ENCODE results near the gene RSPH3. TPM values are rescaled to one million over a fixed set of nuclear protein-coding genes. Genes with fewer than 3 reads are reported as not detected.

The RSPH3 gene
- total and polyA plus RNA-seq, 10 of the 15 experiments (the other 5 are each of a cell fraction or from before 2014, with no cell fraction given) = 0.40 to 3.5 (median 1.4) TPM

DNA sequence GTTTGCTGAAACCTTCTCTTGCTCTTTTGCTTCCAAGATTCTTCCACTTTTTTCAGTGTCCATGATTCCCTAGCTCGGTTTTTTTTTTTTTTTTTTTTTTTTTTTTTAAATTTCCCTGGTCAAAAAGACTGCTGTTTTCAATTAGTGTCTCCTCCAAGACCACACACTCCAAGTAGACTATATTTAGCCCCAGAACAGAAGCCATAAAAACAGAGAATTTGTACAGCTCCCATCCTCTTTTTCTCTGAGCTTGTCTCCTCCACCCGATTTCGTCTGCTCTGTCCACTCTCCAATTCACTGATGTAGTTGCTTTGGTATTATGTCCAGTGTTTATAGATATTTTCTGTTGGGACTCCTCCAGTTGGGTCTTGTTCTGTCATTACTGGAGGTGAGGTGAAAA is 37.6 kb downstream of the RSPH3 start:
- Histone ChIP-seq H3K27me3 (replicated peaks in 1 of 2; ENCODE audit: control insufficient read depth in 2 of 2, insufficient read depth in 2 of 2, low read length in 1 of 2) (no peaks in the 10 kb centered on the region), H3K4me2 (ENCODE audit: control insufficient read depth, insufficient read depth) (no peak overlapping the region), H3K9me3 (replicated peaks; ENCODE audit: control insufficient read depth, insufficient read depth, low read length) (no peaks in the 10 kb centered on the region; the same call in 2 of the 3 replicates), H3K9ac (ENCODE audit: control insufficient read depth, insufficient read depth, low read length) (no peak overlapping the region), H3K79me2 (ENCODE audit: control insufficient read depth, insufficient read depth, low read length) (no peaks in the 10 kb centered on the region), H3K36me3 (ENCODE audit: control insufficient read depth in 2 of 2, insufficient read depth in 2 of 2, low read length in 1 of 2) (no peaks in the 10 kb centered on the region), H3K27ac (ENCODE audit: control insufficient read depth, insufficient read depth) (no peak overlapping the region), H3K4me3 (no peak overlapping the region), H3K4me1 (ENCODE audit: control insufficient read depth, insufficient read depth, low read length) (no peaks in the 10 kb centered on the region), H4K20me1 (ENCODE audit: control insufficient read depth, insufficient read depth) (no peaks in the 10 kb centered on the region), H2AFZ (ENCODE audit: control insufficient read depth, low read depth, low read length) (no peak overlapping the region)
- WGBS (ENCODE audit: insufficient coverage, insufficient replicate concordance, low lambda C conversion rate, missing lambda C conversion rate) = 83% methylated on average over 3 of the region's 3 CpGs
- in situ Hi-C loops (cut with MboI) = no loop called here
- POLR2A ChIA-PET = interaction anchor here (0.6 kb wide), 4 partner anchors 17 to 145 kb away, joined by 3 to 8 read pairs (median 4); no protein-coding TSS in a partner anchor
- RAD21 ChIA-PET (ENCODE audit: unreplicated experiment) = interaction anchor here (0.6 to 1.2 kb wide), 3 partner anchors 8 to 258 kb away, joined by 3 to 8 read pairs (median 4); no protein-coding TSS in a partner anchor
- FAIRE-seq (no peak), ATAC-seq (no peak), DNase-seq (ENCODE audit: low read depth, low spot score) (no peak)
- no TSS peak for BruUV-seq (replicated peaks)
- CTCF ChIA-PET = interaction anchor here (1.5 to 2.5 kb wide), 4 partner anchors 10 to 271 kb away, joined by 9 to 17 read pairs (median 10); no protein-coding TSS in a partner anchor
- SMC1A ChIA-PET (ENCODE audit: uncharacterized antibody, unreplicated experiment) = interaction anchor here (0.6 to 2.4 kb wide), 9 partner anchors 8 to 271 kb away, joined by 3 to 14 read pairs (median 4); no protein-coding TSS in a partner anchor
- TF ChIP-seq, protein P1, sequence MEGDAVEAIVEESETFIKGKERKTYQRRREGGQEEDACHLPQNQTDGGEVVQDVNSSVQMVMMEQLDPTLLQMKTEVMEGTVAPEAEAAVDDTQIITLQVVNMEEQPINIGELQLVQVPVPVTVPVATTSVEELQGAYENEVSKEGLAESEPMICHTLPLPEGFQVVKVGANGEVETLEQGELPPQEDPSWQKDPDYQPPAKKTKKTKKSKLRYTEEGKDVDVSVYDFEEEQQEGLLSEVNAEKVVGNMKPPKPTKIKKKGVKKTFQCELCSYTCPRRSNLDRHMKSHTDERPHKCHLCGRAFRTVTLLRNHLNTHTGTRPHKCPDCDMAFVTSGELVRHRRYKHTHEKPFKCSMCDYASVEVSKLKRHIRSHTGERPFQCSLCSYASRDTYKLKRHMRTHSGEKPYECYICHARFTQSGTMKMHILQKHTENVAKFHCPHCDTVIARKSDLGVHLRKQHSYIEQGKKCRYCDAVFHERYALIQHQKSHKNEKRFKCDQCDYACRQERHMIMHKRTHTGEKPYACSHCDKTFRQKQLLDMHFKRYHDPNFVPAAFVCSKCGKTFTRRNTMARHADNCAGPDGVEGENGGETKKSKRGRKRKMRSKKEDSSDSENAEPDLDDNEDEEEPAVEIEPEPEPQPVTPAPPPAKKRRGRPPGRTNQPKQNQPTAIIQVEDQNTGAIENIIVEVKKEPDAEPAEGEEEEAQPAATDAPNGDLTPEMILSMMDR (IDR thresholded peaks at IDR 0.05 in 2 of 3, conservative IDR thresholded peaks at IDR 0.05 in 1 of 3; ENCODE audit: control insufficient read depth in 2 of 3, extremely low read depth in 1 of 3, insufficient read depth in 1 of 3, low read depth in 3 of 3, low read length in 3 of 3) = no peak
- no peak for TF ChIP-seq CHD2 (IDR thresholded peaks at IDR 0.05; ENCODE audit: borderline replicate concordance, low read depth, low read length)
- TF ChIP-seq GATAD2B (conservative IDR thresholded peaks at IDR 0.05; ENCODE audit: low read depth) = no peak
- TF ChIP-seq, protein P2, sequence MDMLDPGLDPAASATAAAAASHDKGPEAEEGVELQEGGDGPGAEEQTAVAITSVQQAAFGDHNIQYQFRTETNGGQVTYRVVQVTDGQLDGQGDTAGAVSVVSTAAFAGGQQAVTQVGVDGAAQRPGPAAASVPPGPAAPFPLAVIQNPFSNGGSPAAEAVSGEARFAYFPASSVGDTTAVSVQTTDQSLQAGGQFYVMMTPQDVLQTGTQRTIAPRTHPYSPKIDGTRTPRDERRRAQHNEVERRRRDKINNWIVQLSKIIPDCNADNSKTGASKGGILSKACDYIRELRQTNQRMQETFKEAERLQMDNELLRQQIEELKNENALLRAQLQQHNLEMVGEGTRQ (IDR thresholded peaks at IDR 0.05; ENCODE audit: borderline replicate concordance, low read depth, low read length) = no peak
- TF ChIP-seq TCF3 (IDR thresholded peaks at IDR 0.05; ENCODE audit: borderline replicate concordance, insufficient read depth, low read depth, low read length) = no peak
- TF ChIP-seq RB1 (IDR thresholded peaks at IDR 0.05; ENCODE audit: borderline replicate concordance) = no peak
- TF ChIP-seq PAX5 (IDR thresholded peaks at IDR 0.05; ENCODE audit: borderline replicate concordance, low read depth, low read length) = no peak
- TF ChIP-seq TAF1 (IDR thresholded peaks at IDR 0.05; ENCODE audit: borderline replicate concordance, low read depth, low read length) = no peak
- TF ChIP-seq HDGF (IDR thresholded peaks at IDR 0.05) = no peak
- no peak for TF ChIP-seq SMC3 (IDR thresholded peaks at IDR 0.05; ENCODE audit: borderline replicate concordance, low read length)
- TF ChIP-seq IKZF2 (IDR thresholded peaks at IDR 0.05) = no peak
- no peak for TF ChIP-seq NFYA (IDR thresholded peaks at IDR 0.05; ENCODE audit: borderline replicate concordance, low read depth, low read length)
- TF ChIP-seq STAT1 (conservative IDR thresholded peaks at IDR 0.05) = no peak
- TF ChIP-seq BRCA1 (IDR thresholded peaks at IDR 0.05; ENCODE audit: low read depth, low read length) = no peak
- TF ChIP-seq CBX5 (IDR thresholded peaks at IDR 0.05; ENCODE audit: low read depth) = no peak
- no peak for TF ChIP-seq KDM1A (IDR thresholded peaks at IDR 0.05; ENCODE audit: borderline replicate concordance)
- no peak for TF ChIP-seq NFIC (IDR thresholded peaks at IDR 0.05; ENCODE audit: low read depth, low read length)
- no peak for TF ChIP-seq DPF2 (IDR thresholded peaks at IDR 0.05)
- no peak for TF ChIP-seq IRF4 (IDR thresholded peaks at IDR 0.05; ENCODE audit: low read depth, low read length)
- intact Hi-C loops (cut with micrococcal nuclease; ENCODE audit: unreplicated experiment) = no loop called here

Data from GM12878 (cell line).